ENCODE data around the gene NCK2. TPM values are rescaled to one million over a fixed set of nuclear protein-coding genes. Genes with fewer than 3 reads are reported as not detected.

The NCK2 gene
- 10 to 100 TPM in 7 of 8 experiments, 1 to 10 TPM in 1; 5.5 to 43.3 (median 27.3) TPM for total RNA-seq

DNA sequence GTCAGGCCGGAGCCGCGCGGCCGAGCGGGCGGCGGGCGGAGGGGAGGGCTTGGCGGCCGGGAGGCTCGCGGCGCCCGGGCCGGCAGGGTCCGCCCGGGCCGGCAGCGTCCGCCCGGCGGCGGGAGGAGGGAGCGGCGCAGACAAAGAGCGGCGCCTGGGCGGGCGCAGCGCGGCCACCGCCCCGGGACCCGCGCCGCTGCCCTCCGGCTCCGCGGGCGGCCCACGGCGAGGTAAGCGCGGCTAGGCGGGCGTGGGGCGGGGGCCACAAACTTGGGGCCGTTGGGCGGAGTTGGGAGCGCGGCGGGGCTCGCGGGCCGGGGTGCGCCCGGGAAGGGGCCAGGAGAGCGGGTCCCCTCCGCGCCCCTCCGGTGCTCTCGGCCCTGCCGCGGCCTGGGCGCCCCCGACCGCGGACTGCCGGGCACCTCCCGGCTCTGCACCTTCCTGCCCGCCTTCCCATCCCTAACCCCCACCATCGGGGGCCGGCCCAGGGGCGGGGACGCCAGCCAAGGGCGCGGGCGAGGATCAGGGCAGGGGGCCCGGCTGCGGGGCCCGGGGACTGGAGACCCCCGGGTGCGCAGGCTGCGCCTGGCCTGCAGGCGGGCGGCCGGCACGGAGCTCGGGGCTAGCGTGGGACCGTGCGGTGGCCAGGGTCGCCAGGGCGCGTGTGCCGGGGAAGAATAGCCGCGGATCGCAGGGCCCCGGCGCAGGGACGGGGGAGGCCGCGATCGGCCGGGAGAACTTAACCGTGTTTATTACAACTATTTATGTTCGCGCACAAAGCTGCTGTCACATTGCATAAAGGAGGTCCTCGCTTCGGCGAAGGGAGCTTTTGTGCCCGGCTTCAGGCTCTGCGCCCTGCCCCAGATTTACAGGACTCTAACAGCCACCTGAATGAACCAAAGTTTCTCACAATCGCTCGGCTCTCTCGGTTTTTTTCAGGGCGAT, at the start of gene NCK2:
NCK2 (plus strand) TSS at position 4 of the 945 bp plus-strand sequence. CDS start 110,152 bp downstream, outside the sequence.
- Histone ChIP-seq H3K4me1 (replicated peaks in 1 of 2) (peaks cover 21 to 22% of the 10 kb centered on the region in 2 donors), H3K27ac (peak within 1 kb of the TSS; percentile 49 to 76), H3K4me3 (peak within 1 kb of the TSS; percentile 86 to 97 (median 91))
- peak; percentile 57 to 72 (median 66) for ATAC-seq (replicated peaks in 6 of 8)
- in situ Hi-C loops (cut with MboI; ENCODE audit: low pct_unique_long_range_greater_than_20kb in 2 of 9, low sequenced_read_pairs in 9 of 9, unreplicated experiment in 9 of 9), result no loop called here
- WGBS, 10 experiments, result 0 to 20% (median 1%) methylated on average over 1 to 20 of the region's 119 CpGs; no CpG with 5 or more reads in 1 of the 10 experiments

DNA sequence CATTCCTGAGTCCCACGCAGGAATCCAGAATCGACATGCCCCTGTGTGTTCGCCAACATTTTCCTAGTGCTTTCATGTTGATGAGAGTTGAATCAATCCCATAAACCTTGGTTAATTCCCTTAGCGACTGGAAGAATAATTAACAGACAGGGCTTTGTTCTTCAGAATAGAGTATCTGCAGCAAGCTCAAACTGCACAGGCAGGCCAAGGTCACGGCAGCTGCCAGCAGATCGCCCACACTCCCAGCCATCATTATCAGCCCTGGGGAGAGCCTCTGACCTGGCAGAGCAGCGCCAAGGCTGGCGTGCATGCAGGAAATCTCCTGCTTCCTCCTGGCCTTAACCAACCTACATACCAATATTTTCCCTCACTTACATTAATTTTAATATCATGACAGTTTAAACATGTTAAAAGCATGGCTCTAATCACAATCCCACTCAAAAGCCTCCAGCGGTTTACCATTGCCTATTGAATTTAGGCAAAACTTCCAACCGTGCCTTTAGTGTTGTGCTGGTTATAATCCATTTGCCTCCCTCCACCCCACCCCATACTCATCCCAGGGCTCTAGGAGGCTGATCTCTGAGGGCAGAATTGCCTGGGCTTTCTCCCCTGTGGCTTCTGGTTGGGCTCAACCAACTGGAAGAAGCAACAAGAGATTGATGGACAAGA, 46.8 kb upstream of the NCK2 start:
- WGBS, 10 experiments, result 45 to 93% (median 67%) methylated on average over 1 to 9 of the region's 10 CpGs; no CpG with 5 or more reads in 3 of the 10 experiments
- H3K4me3 ChIP-seq, result no peak overlapping the region
- in situ Hi-C loops (cut with MboI; ENCODE audit: low pct_unique_long_range_greater_than_20kb in 2 of 9, low sequenced_read_pairs in 9 of 9, unreplicated experiment in 9 of 9), result no loop called here
- peak in 5 of 8 experiments; percentile 39 to 65 (median 47) for ATAC-seq (replicated peaks in 6 of 8)
- peaks cover 8 to 17% of the 10 kb centered on the region in 2 donors for H3K4me1 ChIP-seq (replicated peaks in 1 of 2)
- no peak overlapping the region for H3K27ac ChIP-seq

DNA sequence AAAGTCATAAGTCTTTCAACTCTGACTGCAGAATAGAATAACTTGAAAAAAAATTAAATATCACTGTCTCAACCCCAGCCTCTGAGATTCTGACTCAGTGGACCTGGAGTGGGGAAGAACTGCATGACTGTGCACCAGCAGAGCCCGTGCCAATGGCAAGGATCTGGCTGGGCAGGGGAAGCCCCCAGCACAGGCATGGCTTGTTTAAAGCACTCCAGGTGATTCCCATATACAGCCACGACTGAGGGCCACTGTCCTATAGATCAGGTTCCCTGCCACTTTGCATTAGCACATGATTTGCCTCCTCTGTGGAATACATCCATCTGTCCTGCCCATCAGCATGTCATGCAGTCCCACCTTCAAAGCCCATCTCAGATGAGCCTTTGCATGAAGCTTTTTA, 45.9 kb upstream of the NCK2 start:
- no peak overlapping the region for H3K4me3 ChIP-seq
- in situ Hi-C loops (cut with MboI; ENCODE audit: low pct_unique_long_range_greater_than_20kb in 2 of 9, low sequenced_read_pairs in 9 of 9, unreplicated experiment in 9 of 9), result no loop called here
- H3K4me1 ChIP-seq (replicated peaks in 1 of 2), result peaks cover 8 to 17% of the 10 kb centered on the region in 2 donors
- ATAC-seq (replicated peaks in 6 of 8), result no peak
- WGBS, 10 experiments, result 17 to 83% (median 50%) methylated on average over 1 to 2 of the region's 2 CpGs; no CpG with 5 or more reads in 4 of the 10 experiments
- no peak overlapping the region for H3K27ac ChIP-seq

DNA sequence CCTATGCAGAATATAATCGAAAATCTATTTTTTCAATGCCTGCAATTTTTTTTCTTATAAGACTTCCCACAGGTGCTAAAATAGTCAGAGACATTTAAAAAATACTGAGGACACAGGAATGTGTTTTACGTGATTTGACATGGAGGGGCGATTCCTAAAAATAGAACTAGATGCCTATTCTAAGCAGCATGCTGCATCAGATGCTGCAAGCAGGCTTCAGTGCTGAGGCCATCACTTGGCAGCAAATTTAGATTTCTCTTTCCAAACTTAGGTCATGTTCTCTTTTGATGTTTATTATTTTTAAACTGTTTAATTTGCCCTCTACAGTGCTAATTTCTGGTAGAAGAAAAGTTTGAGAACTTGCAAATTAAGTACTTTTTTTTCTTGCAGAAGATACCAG, 43.7 kb upstream of the NCK2 start:
- WGBS, 10 experiments, result 19 to 87% (median 60%) methylated on average over 2 to 3 of the region's 3 CpGs; no CpG with 5 or more reads in 2 of the 10 experiments
- no peak for ATAC-seq (replicated peaks in 6 of 8)
- H3K27ac ChIP-seq, result no peak overlapping the region
- in situ Hi-C loops (cut with MboI; ENCODE audit: low pct_unique_long_range_greater_than_20kb in 2 of 9, low sequenced_read_pairs in 9 of 9, unreplicated experiment in 9 of 9), result no loop called here
- peaks cover 8 to 17% of the 10 kb centered on the region in 2 donors for H3K4me1 ChIP-seq (replicated peaks in 1 of 2)
- H3K4me3 ChIP-seq, result no peak overlapping the region

DNA sequence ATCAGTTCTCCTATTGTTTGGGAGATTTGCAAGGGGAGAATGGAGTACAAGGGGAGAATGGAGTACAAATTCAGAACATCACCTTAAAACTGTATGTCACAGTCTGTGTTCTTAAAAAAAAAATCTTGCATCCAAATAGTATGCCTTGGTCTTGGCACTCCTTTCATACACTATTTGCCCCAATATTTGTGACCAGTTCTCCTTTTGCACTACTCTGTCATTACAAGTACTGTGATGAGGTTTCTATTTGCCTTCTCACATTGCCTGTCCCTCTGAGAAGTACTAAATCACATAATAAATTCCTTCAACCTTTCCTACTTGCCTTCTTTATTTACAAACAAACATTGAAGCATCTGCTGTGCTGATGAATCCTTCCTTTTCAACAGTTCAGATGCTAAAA, 36.0 kb upstream of the NCK2 start:
- no peak overlapping the region for H3K4me3 ChIP-seq
- no peak overlapping the region for H3K27ac ChIP-seq
- ATAC-seq (replicated peaks in 6 of 8), result no peak
- in situ Hi-C loops (cut with MboI; ENCODE audit: low pct_unique_long_range_greater_than_20kb in 2 of 9, low sequenced_read_pairs in 9 of 9, unreplicated experiment in 9 of 9), result no loop called here
- H3K4me1 ChIP-seq (replicated peaks in 1 of 2), result peaks cover 0 to 9% of the 10 kb centered on the region in 2 donors

DNA sequence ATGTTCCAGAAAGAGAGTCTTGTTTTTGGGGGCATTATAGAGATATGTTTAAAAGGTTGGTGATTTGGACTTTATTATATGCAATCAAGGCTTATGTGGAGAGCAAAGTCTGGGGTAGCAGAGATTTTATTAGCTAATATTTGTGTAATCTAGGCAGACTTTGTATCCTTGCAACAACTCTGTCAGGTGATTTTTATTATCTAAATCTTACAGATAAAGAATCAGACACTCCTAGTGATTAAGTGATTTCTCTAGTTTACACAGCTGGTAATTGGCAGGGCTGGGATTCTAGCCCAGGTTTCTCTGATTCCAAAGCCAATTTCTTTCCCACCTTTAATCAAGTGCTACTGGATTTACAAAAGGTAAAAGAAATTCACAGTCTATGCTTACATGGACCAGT, 33.3 kb upstream of the NCK2 start:
- no peak for ATAC-seq (replicated peaks in 6 of 8)
- in situ Hi-C loops (cut with MboI; ENCODE audit: low pct_unique_long_range_greater_than_20kb in 2 of 9, low sequenced_read_pairs in 9 of 9, unreplicated experiment in 9 of 9), result no loop called here
- H3K27ac ChIP-seq, result no peak overlapping the region

DNA sequence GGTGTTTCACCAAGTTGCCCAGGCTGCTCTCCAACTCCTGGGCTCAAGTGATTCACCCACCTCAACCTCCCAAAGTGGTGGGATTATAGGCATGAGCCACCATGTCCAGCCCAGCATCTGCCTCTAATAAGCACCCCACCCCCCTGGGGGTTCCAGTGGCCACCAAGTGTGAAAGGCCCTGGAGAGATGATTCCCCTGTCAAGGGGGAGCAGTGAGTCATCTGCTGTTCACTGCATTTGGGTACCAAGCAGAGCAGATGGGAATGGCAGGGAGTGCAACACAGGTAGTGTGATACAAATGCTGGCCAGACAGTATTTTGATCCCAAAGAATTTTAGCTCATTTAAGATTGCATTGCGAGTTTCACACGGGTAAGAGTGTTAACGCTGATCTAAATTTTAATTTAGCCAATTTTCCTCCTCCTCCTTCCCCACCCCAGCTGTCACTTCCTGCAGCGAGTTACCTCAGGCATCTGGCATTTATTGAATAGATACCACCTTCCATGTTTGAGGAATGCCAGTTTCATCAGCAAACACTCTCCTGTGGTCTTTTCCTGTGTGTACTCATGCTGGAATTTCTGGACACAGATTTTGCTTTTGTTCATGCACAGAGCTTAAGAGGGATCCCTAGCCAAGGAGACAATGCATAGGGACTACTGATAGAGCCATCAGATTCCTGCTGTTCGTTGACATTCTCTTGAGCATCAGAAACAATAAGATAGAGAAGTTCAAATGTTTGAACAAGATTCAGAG, 32.4 kb upstream of the NCK2 start:
- in situ Hi-C loops (cut with MboI; ENCODE audit: low pct_unique_long_range_greater_than_20kb in 2 of 9, low sequenced_read_pairs in 9 of 9, unreplicated experiment in 9 of 9), result no loop called here
- peak in 3 of 8 experiments; percentile 32 to 74 (median 35) for ATAC-seq (replicated peaks in 6 of 8)
- 0 to 100% (median 60%) methylated on average over 1 to 5 of the region's 5 CpGs; no CpG with 5 or more reads in 1 of the 10 experiments for WGBS, 10 experiments
- no peak overlapping the region for H3K27ac ChIP-seq
- H3K4me1 ChIP-seq (replicated peaks in 1 of 2), result peaks cover 0 to 9% of the 10 kb centered on the region in 2 donors
- no peak overlapping the region for H3K4me3 ChIP-seq

More for the DNA sequence above, 33.3 kb upstream of the NCK2 start:
- Histone ChIP-seq H3K4me1 (replicated peaks in 1 of 2) (peaks cover 0 to 9% of the 10 kb centered on the region in 2 donors), H3K4me3 (no peak overlapping the region)

DNA sequence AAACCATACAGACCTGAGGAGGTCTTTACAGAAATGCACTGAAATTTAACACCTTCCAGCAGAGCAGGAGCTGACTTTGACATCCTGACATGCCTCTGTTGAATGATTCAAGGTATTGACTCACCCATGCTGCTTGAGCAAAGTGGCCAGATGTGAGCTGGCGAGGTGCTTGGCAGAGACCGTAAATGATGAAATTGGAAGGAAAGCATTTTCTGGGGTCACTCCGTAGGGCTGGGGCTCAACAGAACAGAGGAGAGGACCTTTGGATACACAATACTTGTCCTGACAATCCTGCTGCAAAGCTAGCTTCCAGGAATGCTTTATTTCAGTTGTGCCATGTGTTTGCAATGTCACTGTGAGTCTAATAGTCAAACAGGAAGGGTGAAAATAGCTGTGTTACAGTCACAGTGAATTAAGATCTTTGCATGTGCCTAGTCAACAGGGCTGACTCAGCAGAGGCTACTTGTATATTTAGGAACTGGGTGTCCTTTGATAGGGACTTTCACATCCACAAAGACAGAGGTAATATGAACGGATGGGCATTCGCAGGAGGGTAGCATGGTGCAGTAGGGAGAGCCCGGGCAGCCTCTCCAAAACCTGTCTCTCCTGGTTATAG, 31.6 kb upstream of the NCK2 start:
- in situ Hi-C loops (cut with MboI; ENCODE audit: low pct_unique_long_range_greater_than_20kb in 2 of 9, low sequenced_read_pairs in 9 of 9, unreplicated experiment in 9 of 9), result no loop called here
- H3K4me1 ChIP-seq (replicated peaks in 1 of 2), result peaks cover 0 to 9% of the 10 kb centered on the region in 2 donors
- no peak overlapping the region for H3K4me3 ChIP-seq
- no peak overlapping the region for H3K27ac ChIP-seq
- WGBS, 10 experiments, result 47 to 100% (median 73%) methylated on average over 1 to 6 of the region's 6 CpGs; no CpG with 5 or more reads in 3 of the 10 experiments
- peak in 7 of 8 experiments; percentile 20 to 84 (median 74) for ATAC-seq (replicated peaks in 6 of 8)

DNA sequence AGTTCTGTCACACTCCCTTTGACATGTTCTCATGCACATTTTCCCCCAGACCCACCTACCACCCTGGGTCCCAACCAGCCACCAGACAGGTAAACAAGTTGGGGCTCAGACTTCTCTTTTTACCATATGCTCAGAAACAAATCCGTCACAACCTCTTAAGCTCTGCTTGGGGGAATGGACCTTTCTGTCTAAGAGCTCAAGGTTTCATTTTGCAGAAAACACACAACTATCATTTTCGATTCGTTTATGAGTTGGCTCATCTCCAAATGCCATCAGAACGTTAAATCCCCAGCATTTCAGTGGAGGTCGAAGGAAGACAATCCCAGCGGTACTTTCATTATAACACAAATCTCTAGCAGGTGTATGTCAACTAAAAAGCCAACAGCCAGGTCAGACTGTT, 30.6 kb upstream of the NCK2 start:
- Histone ChIP-seq H3K4me1 (replicated peaks in 1 of 2) (peaks cover 0 to 9% of the 10 kb centered on the region in 2 donors), H3K4me3 (no peak overlapping the region), H3K27ac (no peak overlapping the region)
- in situ Hi-C loops (cut with MboI; ENCODE audit: low pct_unique_long_range_greater_than_20kb in 2 of 9, low sequenced_read_pairs in 9 of 9, unreplicated experiment in 9 of 9), result no loop called here
- no peak for ATAC-seq (replicated peaks in 6 of 8)
- WGBS, 10 experiments, result 45 to 92% (median 89%) methylated on average over 3 to 6 of the region's 6 CpGs; no CpG with 5 or more reads in 3 of the 10 experiments

DNA sequence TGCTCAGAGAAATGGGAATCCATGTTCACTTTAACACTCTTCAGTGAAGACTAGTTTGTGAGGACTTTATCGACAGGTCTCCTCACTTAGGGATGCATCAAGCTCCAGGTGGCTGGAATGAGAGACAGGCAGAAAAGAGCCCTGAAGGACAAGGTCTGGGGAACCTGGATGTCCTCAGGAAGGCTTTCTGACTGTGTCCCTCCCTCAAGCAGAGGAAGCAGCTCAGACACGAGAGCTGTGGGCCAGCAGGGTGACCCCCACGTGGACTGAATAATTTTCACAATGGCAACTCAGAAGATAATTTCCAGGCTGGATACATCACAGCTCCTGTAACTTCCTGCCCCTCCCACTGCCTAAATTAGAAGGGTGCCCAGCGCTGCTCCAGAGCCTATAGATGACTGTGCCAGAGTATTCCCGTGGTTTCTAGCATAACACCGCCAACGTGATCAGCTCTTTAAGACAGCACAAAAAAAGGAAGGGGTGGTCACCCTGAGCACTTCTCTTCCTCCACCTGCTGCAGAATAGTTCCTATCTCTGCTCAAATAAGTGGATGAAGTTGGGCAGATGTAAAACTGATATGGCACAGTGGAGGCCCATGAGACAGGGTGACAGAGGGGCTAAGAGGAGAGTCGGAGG, 25.7 kb upstream of the NCK2 start:
- 35 to 80% (median 76%) methylated on average over 1 to 8 of the region's 8 CpGs; no CpG with 5 or more reads in 2 of the 10 experiments for WGBS, 10 experiments
- Histone ChIP-seq H3K27ac (no peak overlapping the region), H3K4me1 (replicated peaks in 1 of 2) (no peaks in the 10 kb centered on the region), H3K4me3 (no peak overlapping the region)
- no peak for ATAC-seq (replicated peaks in 6 of 8)
- in situ Hi-C loops (cut with MboI; ENCODE audit: low pct_unique_long_range_greater_than_20kb in 2 of 9, low sequenced_read_pairs in 9 of 9, unreplicated experiment in 9 of 9), result no loop called here

DNA sequence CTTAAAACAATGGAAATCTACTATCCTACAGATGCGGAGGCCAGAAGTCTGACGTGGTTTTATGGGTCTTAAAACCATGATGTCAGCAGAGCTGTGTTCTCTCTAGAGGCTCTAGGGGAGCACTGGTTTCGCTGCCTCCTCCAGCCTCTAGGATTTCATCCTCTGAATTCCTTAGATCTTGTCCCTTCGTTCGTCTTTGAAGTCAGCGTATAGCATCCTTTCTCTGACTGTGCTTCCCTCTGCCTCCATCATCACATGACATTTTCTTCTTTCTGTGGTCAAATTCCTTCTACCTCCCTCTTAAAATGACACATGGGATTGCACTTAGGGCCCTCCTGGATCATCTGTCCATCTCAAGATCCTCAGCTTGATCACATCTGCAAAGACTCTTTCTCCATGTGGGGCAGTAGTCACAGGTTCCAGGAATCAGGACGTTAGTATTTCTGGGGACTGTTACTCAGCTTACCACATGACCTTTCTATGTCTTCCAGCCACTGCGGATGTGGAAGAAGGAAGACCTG, 22.7 kb upstream of the NCK2 start:
- in situ Hi-C loops (cut with MboI; ENCODE audit: low pct_unique_long_range_greater_than_20kb in 2 of 9, low sequenced_read_pairs in 9 of 9, unreplicated experiment in 9 of 9), result no loop called here
- ATAC-seq (replicated peaks in 6 of 8), result no peak

More for the DNA sequence above, 22.7 kb upstream of the NCK2 start:
- Histone ChIP-seq H3K27ac (no peak overlapping the region), H3K4me1 (replicated peaks in 1 of 2) (peaks cover 6 to 11% of the 10 kb centered on the region in 2 donors), H3K4me3 (no peak overlapping the region)
- WGBS, 10 experiments, result 46 to 100% (median 72%) methylated on average over 1 to 8 of the region's 8 CpGs

All from motor neuron (in vitro differentiated cells).